Fibroblast of the conjunctiva (primary cell): ENCODE measurements around the gene GPR161.
"Not testable (repeated sequence)": the region's sequence is repeated elsewhere in the genome, so short reads cannot be mapped to it uniquely, and the experiment has no call there.

Source experiments
- DNase-seq: peaks from one replicate; pipeline ENCODE4 v3.0.0-alpha.2; 2010; ENCODE audit warnings: low read depth

The GPR161 gene, protein sequence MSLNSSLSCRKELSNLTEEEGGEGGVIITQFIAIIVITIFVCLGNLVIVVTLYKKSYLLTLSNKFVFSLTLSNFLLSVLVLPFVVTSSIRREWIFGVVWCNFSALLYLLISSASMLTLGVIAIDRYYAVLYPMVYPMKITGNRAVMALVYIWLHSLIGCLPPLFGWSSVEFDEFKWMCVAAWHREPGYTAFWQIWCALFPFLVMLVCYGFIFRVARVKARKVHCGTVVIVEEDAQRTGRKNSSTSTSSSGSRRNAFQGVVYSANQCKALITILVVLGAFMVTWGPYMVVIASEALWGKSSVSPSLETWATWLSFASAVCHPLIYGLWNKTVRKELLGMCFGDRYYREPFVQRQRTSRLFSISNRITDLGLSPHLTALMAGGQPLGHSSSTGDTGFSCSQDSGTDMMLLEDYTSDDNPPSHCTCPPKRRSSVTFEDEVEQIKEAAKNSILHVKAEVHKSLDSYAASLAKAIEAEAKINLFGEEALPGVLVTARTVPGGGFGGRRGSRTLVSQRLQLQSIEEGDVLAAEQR

DNA sequence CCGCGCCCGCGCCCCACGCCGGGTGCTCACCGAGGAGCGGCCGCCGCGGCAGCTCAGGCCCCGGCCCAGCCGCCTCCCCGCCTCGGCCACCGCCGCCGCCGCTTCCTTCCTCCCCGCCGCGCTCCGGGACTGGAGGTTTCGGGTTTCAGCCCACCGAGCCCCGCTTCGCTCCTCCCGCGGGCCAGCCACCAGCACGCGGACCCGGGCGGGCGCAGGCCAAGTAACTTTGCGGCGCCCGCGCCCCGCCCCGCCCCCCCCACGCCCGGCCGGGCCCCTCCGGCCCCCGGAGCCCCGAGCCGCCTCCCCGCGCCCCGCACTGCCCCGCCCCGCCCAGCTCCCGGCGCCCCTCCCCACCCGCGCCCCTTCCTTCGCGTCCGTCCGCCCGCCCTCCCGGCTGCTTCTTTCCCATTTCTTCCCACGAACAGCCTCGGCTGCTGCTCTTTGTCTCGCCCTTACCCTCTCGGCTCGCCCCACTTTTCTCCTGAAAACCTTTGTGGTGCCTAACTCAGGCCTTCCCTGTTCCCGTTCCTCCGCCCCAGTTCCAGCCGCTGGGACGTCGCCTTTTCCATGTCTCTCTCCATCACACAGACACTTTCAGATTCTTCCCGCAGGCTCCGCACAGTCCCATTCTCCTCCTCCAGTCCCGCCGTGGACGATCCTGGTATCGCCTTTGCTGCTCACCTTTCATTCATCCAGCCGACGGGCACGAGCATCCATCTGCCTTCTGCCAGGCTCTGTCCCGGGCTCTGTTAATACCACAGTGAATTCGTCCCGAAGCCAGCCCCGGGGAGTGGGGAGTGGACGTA lies at the start of gene GPR161:
Gene GPR161, minus strand, starts transcription at position 222 of the 806 bp plus-strand sequence. CDS start 32,080 bp downstream, outside the sequence.
- DNase-seq, result no peak

DNA sequence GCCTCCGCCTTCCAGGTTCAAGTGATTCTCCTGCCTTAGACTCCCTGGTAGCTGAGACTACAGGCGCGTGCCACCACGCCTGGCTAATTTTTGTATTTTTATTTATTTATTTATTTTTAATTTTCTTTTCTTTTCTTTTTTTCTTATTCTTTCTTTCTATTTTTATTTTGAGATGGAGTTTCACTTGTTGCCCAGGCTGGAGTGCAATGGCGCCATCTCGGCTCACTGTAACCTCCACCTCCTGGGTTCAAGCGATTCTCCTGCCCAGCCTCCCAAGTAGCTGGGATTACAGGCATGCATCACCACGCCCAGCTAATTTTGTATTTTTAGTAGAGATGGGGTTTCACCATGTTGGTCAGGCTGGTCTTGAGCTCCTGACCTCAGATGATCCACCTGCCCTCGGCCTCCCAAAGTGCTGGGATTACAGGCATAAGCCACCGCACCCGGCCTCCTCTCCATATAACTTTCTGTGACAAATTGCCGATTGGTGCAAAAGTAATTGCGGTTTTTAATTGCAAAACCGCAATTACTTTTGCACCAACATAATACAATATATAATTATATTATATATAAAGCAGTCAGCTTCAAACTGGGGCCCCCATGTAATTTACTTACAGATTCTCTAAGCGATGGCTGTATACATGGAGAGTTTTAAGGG lies 44.5 kb upstream of the GPR161 start:
- DNase-seq, result not testable (repeated sequence)

DNA sequence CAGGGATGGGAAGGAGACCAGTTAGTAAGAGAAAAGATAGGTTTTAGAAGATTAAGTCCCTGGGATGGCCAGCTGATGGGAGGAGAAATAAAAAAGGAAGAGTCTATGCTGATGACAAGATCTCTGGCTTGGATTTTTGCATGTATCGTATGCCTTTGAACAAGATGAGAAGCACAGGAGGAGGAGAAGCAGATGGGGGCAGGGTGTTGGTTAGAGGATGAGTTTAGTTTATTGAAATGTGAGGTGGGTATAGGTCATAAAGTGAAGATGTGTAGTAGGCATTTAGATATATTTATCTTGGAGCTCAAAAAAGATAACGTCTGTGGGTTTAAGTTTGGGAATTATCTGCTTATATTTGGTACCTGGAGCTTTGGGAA lies 43.4 kb upstream of the GPR161 start:
- no peak for DNase-seq

DNA sequence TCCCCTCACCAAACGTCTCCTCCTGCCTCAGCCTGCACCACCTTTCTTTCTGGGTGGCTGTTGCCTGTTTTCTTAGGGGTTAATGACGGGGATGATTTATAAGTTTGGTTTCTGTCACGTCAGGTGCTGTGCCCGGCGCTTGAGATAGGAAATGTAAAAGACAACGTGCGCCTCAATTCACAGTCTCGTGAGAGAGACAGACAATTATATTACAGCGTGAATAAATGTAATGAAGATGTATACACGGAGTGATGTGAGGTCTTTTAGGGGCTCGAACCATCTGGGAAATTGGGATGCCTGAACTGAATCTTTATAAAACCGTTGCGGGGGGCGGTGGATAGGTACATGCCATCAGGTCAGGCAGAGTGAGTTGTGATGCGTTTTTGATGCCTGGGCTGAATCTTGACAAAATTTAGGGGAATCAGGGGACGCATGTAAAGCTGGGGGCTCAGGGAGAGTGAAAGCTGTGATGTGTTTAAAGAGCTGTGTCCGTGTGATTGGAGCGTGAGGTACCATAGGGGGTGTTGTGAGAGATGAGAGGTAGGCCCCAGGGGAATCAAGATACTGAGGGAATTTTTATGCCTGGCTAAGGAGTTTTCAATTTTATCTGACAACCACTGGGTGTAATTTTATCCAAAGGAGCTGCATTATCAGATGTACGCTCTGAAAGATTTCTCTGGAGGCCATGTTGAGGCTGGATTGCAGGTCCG lies 42.9 kb upstream of the GPR161 start:
- no peak for DNase-seq

DNA sequence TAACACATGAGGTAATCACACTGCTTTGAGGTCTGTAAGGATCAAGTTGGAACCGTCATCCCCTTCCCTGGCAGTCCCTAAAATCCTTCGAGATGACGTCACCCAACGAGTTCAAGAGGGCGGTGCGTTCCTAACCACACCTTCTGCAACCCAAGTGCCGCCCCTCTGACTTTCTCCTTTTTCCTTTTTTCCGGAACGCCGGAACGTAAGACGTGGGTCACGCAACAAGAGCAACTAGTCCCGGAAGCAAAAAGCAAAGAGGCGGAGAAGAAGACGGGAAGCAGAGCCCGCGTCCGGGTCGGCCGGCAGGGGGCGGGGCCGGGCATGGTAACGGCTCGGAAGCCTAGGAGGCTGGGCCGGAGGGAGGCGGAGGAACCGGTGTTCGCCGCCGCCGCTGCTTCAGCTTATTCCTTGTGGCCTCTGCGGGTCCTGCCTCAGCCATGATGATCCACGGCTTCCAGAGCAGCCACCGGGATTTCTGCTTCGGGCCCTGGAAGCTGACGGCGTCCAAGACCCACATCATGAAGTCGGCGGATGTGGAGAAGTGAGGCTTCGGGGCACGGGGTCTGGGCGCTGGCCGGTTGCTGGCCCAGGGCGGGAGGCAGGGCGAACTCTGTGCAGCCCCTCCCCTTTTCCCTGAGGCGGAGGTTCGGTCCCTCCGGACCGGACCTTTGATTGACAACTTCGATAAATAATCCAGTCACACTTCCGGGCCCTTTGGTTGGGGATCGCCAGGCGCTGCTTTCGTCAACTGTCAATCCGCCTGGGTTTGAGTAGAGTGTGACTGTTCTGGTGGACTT lies 42.1 kb upstream of the GPR161 start, which contains the start of gene TIPRL:
Gene TIPRL, plus strand, starts transcription at position 325 of the 800 bp plus-strand sequence. Its CDS starts 116 bp downstream, at position 441.
- peak; percentile 97 for DNase-seq

DNA sequence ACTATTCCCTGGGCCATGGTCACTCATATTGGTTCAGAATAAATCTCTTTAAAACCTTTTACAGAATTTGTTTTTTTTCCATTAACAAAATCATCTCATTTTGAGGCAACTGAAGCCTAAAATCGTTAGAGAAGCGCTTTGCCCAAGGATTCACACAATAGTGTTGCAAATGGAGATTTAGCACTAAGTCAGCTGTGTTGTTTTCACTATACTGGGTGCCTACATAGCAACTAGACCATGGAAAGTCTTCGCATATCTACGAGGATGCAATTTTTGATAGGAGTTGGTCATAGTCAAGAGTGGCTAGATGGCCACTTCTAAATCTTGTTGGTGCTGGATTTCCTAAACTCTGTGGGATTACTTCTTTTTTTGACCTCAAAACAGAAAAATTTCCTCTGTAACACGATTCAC lies 41.5 kb upstream of the GPR161 start:
- DNase-seq, result no peak

DNA sequence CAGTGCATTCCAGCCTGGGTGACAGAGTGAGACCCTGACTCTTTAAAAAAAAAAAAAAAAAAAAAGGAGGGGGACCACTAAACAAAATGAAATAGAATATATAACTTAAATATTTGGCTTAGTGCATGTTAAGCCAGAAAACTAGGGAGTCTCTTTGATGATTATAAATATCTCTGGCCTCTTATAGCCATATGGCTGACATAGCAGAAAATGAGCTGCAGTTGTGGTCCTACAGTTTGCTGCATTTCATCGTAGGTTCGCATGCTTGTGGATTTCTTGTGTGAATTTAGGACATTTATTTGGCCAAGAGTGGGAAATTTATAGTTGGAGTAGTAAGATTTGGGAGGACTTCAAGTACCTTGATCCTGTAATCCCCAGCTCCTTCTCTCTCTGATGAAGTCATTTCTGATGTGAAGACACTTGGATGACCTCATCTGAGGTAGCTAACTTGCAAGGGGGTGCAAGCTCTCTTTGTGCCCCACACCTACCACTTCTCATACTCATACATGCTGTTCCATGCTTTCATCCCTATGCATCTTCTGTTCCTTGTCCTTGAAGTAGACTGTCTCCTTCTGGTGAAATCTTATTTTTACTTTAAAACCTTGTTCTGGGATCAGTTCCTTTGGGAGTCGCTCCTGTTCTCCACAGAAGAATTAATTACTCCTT lies 35.7 kb upstream of the GPR161 start:
- no peak for DNase-seq

DNA sequence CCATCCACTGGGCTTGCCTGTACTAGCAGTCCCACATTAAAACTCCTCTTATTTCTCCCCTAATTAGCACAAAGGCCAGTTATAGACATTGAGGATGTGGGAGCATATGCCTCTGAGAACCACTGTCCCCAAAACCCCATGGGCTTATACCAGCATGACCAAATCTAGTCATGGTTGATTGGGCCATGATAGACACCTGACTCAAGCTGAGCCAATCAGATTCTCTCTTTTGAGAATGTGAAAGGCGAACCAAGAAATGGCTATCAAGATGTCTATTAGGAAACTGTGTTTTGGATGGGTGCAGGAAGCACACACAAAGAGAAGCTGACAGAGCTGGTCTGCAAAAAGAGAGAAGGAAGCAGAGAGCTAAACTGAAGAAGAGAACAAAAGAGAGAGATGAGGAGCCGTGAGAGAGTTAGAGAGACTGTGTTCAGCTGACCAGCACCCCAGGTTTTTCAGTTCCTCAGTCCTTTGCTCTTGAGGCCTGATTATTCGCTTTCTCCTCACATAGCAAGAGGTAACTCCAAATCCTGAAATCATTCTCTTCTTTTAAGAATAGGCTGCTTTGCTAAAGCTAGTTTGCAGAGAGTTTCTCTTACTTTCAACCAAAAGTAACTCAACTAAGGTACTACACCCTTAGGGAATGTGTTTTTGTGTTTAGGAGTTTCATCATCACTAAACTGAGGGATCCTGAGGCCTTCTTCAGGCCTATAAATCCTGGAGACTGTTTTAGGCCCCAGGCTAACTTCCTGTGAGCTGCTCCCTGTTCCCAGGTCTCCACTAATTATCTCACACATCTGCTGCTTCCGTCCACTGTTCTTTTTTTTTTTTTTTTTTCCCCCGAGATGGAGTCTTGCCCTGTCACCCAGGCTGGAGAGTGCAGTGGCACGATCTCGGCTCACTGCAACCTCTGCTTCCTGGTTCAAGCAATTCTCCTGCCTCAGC lies 34.1 kb upstream of the GPR161 start:
- no peak for DNase-seq

DNA sequence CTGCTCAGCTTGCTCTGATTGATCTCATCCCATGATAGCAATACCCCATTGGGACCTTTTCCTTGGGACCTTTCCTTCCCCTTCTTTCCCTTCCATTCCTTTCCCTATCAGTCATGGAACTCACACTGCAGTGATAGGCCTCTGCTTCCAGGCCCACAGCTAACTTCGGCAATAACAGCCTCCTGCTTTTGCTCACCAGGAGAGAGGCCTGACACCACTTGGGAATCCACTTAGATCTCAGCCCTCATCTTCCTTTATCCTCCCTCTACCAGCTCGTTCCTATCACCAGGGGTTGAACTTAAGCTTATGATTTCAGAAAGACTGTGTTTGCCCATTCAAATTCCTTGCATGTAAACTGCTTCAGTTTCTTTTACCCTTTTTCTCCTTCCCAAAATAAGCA lies 31.1 kb upstream of the GPR161 start:
- DNase-seq, result no peak

DNA sequence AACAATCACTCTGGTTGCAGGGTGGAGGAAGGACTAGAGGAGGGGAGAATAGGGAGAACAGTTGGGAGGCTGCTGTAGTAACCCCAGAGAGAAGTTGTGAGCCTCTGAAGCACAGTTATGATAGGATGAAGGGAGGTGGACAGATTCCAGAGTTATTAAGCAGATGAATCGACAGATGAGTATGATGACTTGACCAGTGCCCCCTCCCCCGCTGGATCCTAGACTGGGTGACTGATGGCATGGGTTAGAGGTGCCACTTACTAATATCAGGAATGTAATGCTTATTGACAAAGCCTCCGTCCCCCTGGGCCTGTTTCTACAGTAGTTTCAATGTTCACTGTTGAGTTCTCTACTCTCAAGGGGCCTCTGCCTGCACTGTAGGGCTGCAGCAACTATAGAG lies 28.0 kb upstream of the GPR161 start:
- DNase-seq, result no peak

DNA sequence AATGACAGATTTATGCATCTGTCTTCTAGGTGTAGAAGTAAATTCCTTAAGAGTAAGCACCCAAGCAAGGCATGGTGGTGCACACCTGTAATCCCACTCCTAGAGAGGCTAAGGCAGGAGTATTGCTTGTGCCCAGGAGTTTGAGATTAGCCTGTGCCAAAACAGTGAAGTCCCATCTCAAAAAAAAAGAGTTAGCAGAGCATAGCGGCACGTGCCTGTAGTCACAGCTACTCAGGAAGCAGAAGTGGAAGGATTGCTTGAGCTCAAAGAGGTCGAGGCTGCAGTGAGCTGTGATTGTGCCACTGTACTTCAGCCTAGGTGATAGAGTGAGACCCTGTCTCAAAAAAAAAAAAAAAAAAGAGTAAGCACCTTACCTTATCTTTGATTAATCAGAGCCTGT lies 26.9 kb upstream of the GPR161 start:
- DNase-seq, result no peak

DNA sequence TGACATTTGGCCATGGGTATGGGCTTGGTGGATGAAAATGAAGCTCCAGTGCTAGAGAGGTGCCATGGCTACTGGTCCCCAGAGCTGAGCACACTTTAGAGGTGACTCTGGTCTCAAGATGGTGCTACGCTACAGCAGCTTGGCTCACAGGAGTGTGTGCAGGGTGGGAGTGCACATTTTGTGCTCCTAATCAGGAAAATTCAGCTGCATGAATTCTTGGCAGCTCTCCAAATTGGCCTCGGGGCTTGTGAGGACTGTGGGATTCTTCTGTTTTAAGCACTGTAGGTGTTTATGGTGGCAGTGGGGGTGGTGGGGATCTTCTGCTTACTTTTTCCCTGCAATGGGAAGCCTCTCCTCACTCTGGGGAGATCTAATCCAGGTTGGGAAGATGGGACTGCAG lies 24.7 kb upstream of the GPR161 start:
- no peak for DNase-seq

DNA sequence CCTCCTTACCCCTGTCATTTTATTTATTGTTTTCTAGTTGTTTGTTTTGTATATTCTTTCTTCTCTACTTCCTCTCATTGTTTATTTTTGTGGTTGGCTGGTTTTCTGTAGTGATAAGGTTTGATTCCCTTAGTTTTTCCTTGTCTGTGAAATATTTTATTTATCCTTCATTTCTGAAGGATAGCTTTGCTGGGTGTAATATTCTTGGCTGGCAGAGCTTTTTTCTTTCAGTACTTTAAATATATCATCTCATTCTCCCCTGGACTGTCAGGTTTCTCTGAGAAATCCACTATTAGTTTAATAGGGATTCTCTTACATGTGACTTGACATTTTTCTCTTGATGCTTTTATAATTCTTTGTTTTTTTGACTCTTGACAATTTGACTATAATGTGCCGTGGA lies 23.2 kb upstream of the GPR161 start:
- DNase-seq, result no peak

DNA sequence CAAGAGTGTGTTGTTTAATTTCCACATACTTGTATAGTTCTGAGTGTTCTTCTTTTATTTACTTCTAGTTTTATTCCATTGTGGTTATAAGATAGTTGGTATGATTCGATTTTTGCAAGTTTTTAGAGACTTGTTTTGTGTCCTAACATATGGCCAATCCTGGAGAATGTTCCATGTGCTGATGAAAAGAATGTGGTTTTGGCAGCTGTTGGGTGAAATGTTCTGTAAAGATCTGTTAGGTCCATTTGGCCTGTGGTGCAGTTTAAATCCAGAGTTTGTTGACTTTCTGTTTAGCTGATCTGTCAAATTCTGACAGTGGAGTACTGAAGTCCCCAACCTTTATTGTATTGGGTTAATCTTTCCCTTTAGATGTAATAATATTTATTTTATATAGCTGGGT lies 22.5 kb upstream of the GPR161 start:
- DNase-seq, result no peak

DNA sequence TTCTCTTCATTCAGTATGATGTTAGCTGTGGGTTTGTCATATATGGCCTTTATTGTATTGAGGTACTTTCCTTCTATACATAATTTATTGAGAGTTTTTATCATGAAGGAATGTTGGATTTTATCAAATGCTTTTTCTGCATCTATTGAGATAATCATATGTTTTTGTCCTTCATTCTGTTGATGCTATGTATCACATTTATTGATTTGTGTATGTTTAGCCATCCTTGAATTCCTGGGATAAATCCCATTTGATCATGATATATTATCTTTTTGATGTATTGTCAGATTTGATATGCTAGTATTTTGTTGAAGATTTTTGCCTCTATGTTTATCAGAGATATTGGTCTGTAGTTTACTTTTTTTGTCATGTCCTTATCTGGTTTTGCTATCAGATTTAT lies 20.9 kb upstream of the GPR161 start:
- DNase-seq, result no peak

DNA sequence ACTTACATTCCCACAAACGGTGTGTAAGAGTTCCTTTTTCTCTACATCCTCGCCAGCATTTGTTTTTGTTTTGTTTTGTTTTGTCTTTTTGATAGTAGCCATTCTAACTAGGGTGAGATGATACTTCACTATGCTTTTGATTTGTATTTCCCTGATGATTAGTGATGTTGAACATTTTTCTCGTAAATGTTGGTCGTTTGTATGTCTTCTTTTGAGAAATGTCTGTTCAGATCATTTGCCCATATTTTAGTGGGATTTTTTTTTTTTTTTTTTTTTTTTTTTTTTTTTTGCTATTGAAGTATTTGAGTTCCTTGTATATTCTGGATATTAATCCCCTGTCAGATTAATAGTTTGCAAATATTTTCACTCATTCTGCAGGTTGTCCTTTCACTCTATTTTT lies 19.2 kb upstream of the GPR161 start:
- no peak for DNase-seq

DNA sequence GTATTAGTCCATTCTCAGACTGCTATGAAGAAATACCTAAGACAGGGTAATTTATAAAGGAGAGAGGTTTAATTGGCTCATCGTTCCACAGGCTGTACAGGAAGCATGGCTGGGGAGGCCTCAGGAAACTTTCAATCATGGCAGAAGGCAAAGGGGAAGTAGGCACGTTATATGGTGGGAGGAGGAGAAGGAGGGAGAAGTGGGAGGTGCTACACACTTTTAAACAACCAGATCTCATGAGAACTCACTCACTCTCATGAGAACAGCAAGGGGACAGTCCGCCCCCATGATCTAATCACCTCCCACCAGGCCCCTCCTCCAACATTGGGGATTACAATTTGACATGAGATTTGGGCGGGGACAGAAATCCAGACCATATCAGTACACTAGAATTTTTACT lies 18.0 kb upstream of the GPR161 start:
- not testable (repeated sequence) for DNase-seq

DNA sequence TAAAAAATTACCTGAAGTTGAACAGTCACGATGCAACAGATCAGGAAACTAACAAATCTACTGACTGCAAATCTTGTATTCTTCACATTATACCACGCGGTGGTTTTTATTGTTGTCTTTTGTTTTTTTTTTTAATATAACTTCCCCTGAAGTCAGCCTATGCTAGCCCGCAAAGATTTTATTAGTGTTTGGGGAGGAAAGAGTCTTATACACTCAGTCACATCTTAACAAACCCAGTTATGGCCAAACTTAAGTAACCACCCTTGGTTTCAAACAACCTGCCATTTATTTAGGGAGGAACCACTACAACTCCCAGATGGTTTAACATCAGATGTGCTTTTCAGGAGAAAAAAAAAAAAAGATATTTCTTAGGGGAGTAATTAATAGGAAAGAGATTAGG lies 15.2 kb upstream of the GPR161 start:
- no peak for DNase-seq

DNA sequence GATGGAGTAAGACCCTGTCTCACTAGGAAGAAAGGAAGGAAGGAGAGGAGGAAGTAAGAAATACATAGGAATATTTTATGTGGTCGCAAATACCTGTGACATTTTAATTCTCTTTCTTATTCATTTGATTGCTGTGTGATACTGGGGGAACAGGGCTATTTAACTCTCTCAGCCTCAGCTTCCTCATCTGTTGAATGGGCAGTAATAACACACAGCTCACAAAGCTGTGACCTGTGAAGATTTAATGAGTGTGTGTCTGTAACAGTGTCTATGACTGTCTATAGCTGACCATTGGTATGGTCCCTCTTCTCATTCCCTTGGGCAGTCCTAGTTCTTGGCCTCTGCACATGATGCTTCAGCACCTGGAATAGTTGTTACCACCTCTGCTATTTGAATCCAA lies 13.6 kb upstream of the GPR161 start:
- no peak for DNase-seq
